NCI-H1417 treated with DMSO at 0.1 percent for 48 hours (cell line): ENCODE measurements around the gene NSMF.
"Not testable (repeated sequence)": the region's sequence is repeated elsewhere in the genome, so short reads cannot be mapped to it uniquely, and the experiment has no call there.

Experiments used
- DNase-seq: peaks from one replicate; lab custom pipeline; 2025; lab: John Stamatoyannopoulos, UW

Gene NSMF

GRCh38 chr9:137410891-137411249, 48.3 kb downstream of the NSMF start:
- no peak for DNase-seq

- DNase-seq = not testable (repeated sequence)
Observed at GRCh38 chr9:137410236-137410890, 48.8 kb downstream of the NSMF start.

DNA sequence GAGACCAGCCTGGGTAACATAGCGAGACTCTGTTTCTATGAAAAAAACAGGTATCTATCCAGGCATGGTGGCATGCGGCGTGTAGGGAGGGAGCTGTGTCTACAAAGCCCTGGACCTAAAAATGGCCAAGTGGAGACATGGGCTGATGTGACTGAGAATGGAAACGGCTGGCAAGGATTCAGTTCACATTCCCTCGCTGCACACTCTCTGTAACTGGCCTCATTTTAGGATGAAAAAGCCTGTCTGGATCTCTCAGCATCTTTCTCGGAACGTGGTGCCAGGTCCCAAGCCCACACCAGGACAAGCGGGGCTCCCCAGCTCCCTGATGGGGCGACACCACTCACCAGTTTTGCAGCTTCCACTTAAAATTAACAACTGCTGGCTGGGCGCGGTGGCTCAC, 49.6 kb downstream of the NSMF start:
- no peak for DNase-seq

DNA sequence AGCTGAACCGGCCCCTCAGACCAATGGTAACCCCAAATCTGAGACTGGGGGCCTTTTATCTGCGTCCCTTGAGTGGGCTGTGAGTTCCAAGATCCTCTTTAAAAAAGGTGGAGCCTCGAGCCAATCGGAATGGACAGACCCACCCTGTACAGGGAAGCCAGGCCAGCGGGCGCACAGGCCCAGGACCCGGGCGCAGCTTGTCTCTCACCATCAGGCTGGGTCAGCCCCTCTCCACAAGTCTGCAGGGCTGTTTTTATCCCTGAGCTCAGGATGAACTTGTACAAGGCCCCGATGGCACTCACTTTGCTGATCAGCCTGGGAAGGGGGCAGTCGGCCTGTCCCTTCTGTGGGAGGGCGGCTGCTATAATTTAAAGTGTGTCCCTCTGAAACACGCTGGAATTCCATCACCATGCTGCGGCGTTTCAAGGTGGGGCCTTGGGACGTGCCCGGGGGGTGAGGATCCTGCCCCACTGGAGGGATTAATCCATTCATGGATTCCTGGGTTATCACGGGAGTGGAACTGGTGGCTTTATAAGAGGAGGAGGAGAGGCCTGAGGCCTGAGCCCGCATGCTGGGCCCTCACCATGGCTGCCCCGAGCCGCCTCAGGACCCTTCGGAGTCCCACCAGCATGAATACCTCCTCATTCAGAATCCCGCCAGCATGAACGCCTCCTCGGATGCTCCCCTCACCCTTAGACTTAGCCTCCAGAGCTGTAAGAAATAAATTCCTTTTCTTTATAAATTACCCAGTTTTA, 50.3 kb downstream of the NSMF start:
- DNase-seq = no peak

DNA sequence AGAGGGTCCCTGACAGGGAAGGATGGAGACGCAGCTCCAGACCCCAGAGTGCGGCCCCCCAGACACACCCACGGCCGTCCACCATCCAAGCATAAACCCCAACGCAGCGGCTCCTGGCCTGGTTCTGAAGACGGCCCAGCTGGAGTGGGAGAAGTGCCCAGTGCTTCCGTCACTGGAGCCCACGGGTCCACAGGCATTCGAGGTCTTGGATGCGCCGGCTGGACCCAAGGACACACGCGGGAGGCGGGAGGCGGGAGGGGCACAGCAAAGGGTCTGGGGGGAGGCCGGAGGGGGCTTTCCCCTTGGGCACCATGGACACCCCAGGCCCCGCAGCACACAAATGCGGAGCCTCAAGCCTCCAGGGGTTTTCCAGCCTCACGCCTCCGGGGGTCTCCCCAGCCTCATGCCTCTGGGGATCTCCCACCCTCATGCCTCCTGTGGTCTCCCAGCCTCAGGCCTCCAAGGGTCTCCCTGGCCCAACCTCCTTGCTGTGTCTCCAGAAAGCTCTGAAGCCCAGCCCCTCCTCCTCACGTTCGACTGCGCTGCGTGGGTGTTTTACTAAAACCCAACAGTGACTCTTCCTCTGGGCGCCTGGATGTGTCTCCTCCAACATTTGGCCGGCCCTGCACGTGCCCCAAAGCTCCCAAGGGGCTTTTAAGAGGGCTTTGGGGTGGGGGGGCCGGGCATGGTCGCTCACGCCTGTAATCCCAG, 51.4 kb downstream of the NSMF start:
- no peak for DNase-seq

DNA sequence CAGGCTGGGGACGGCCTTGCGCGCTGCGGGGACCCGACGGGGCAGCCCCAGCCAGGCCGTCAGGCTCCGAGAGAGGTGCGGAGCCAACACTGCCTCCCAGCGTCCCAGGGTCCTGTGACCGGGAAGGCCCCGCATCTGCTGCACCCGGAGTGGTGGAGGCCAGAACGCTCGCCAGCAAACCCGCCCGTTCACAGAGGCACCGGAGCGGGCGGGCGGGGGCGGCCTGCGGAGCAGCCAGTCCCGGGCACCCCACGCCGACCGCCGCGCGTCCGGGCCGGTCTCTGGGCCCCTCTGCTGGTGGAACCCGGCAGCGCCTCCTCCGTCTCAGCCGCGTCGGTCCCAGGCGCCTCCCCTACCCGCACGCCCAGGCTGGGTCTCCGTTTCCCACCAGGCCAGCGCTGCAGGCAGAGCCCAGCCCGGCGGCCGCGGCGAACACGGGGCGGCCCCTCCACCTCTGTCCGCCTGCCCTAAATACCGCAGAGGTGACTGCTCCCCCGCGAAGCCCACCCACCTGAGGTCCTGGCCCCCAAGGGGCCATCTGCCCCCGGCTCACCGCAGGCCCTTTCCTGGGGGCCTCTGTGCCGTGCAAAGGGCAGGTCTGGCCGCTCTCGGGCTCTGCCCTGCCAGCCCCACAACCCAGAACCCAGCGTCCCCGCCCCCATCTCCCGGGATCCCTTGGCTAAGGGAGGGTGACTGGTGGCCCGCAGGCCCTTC, 52.1 kb downstream of the NSMF start:
- no peak for DNase-seq

GRCh38 chr9:137406085-137406760, 52.9 kb downstream of the NSMF start:
- no peak for DNase-seq

GRCh38 chr9:137405677-137406081, 53.5 kb downstream of the NSMF start:
- no peak for DNase-seq

GRCh38 chr9:137404961-137405567, 54.1 kb downstream of the NSMF start:
- no peak for DNase-seq

GRCh38 chr9:137403269-137403668, 55.9 kb downstream of the NSMF start:
- no peak for DNase-seq

DNA sequence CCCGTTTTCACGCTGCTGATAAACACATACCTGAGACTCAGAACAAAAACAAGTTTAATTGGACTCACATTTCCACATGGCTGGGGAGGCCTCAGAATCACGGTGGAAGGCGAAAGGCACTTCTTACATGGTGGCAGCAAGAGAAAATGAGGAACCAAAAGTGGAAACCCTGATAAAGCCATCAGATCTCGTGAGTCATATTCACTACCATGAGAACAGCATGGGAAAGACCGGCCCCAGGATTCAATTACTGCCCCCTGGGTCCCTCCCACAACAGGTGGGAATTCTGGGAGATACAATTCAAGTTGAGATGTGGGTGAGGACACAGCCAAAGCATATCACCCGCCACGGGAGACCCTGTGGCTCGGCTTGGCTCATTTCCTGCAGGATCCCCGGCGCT, 56.4 kb downstream of the NSMF start:
- DNase-seq = no peak

- DNase-seq = no peak
Observed at GRCh38 chr9:137398561-137399468, 60.3 kb downstream of the NSMF start.

DNA sequence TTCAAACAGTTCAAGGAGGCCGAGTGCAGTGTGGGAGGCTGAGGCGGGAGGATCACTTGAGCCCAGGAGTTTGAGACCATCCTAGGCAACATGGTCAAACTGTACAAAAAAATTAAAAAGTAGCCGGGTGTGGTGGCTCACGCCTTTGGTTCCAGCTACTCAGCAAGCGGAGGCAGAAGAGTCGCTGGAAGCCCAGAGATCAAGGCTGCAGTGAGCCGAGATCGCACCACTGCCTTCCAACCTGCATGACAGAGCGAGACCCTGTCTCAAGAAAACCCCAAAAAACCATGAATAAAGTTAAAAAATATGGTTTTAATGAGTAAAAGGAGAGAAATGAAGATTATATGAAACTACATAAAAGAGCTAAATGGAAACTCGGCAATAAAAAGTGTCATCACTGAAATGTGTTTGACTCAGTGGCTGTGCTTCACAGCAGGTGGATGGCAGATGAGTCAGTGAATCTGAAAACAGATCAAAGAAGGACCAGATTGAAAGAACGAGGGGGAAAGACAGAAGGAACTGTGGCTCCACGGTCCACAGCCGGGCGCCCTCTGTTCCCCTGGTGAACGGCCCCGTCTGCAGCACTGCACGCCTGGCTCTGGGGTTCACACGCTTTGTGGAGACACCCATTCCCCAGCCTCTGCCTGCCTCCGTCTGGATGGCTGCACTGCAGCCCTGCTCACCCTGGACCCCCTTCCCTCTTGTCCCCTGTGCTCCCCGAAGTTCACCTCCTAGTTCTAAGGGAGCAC, 61.3 kb downstream of the NSMF start:
- no peak for DNase-seq
